H1 (cell line): ENCODE results near the gene PER2. TPM values are rescaled to one million over a fixed set of nuclear protein-coding genes. Genes with fewer than 3 reads are reported as not detected.

ENCODE experiments used
- CTCF ChIA-PET: fragments of 300-600 bp; sonication (Branson Sonifier 250); formaldehyde crosslinking; loops from one replicate; lab custom pipeline; 2021; ENCODE audit not compliant: partially characterized antibody; lab: Charles Lee
- POLR2A ChIA-PET: fragments of 300-600 bp; sonication (Branson Sonifier 250); formaldehyde crosslinking; loops from one replicate; lab custom pipeline; 2021; ENCODE audit warnings: inconsistent platforms; ENCODE audit not compliant: partially characterized antibody; lab: Charles Lee
- DNase-seq, 2 experiments: peaks; one replicate each; pipeline versions ENCODE4 v3.0.0 to v3.0.0-alpha.2; 2010 to 2022; ENCODE audit warnings: low spot score in 2 of 2, low read depth in 1 of 2, mixed read lengths in 1 of 2
- FAIRE-seq: peaks from 2 replicates; lab custom pipeline; 2011; peaks lifted over from hg19 to GRCh38; lab: Jason Lieb, UNC
- H2AFZ ChIP-seq: 2 replicates; pipeline ENCODE4 v1.8.1; 2012; ENCODE audit warnings: low read length, inconsistent platforms
- H2AK5ac ChIP-seq: 2 replicates; pipeline ENCODE4 v1.6.1; 2013; ENCODE audit warnings: low read depth, low read length
- H2BK120ac ChIP-seq: replicated peaks from 2 replicates; pipeline ENCODE3; 2013; ENCODE audit warnings: low read depth, low read length, inconsistent platforms
- H2BK12ac ChIP-seq: 2 replicates; pipeline ENCODE4 v1.6.1; 2013; ENCODE audit warnings: low read depth, low read length
- H2BK15ac ChIP-seq: 2 replicates; pipeline ENCODE4 v1.6.1; 2013; ENCODE audit warnings: low read length
- H2BK20ac ChIP-seq: 2 replicates; pipeline ENCODE4 v1.6.1; 2013; ENCODE audit warnings: low read length
- H2BK5ac ChIP-seq: 2 replicates; pipeline ENCODE4 v1.6.1; 2013; ENCODE audit warnings: low read depth, low read length
- H3K14ac ChIP-seq: 2 replicates; pipeline ENCODE4 v1.6.1; 2013; ENCODE audit warnings: inconsistent platforms; ENCODE audit not compliant: insufficient read length
- H3K18ac ChIP-seq: 2 replicates; pipeline ENCODE4 v1.6.1; 2013; ENCODE audit warnings: low read length; ENCODE audit errors: extremely low read depth
- H3K23ac ChIP-seq: 2 replicates; pipeline ENCODE4 v1.6.1; 2013; ENCODE audit warnings: inconsistent platforms; ENCODE audit not compliant: insufficient read length
- H3K23me2 ChIP-seq: 2 replicates; pipeline ENCODE4 v1.6.1; 2013; ENCODE audit warnings: low read depth, low read length
- H3K27ac ChIP-seq: 2 replicates; pipeline ENCODE4 v1.6.1; 2011; ENCODE audit warnings: low read depth, low read length, inconsistent platforms
- H3K27me3 ChIP-seq, 4 experiments: replicated peaks in 1 of 4; 1 replicate in 1 of 4; 2 replicates in 3 of 4; pipeline versions ENCODE4 v1.6.1 to v1.8.1; 2011 to 2013; ENCODE audit warnings: low read length in 3 of 4, mild to moderate bottlenecking in 3 of 4, inconsistent platforms in 2 of 4, mixed read lengths in 2 of 4, moderate library complexity in 1 of 4; ENCODE audit not compliant: control insufficient read depth in 3 of 4, insufficient read depth in 3 of 4; ENCODE audit errors: extremely low read depth in 1 of 4
- H3K36me3 ChIP-seq, 4 experiments: 2 replicates each; pipeline versions ENCODE4 v1.6.1 to v1.8.1; 2011 to 2013; ENCODE audit warnings: mild to moderate bottlenecking in 4 of 4, low read length in 3 of 4, moderate library complexity in 2 of 4, control low read depth in 1 of 4, inconsistent platforms in 1 of 4; ENCODE audit not compliant: insufficient read depth in 4 of 4, control insufficient read depth in 2 of 4
- H3K4ac ChIP-seq: replicated peaks from 2 replicates; pipeline ENCODE3; 2013; ENCODE audit warnings: low read length, low read depth, mixed read lengths, inconsistent platforms; ENCODE audit not compliant: insufficient read length
- H3K4me1 ChIP-seq, 4 experiments: replicated peaks in 1 of 4; 1 replicate in 1 of 4; 2 replicates in 3 of 4; pipeline versions ENCODE4 v1.6.1 to v1.8.1; 2011 to 2013; ENCODE audit warnings: low read length in 3 of 4, inconsistent platforms in 2 of 4, mixed read lengths in 1 of 4; ENCODE audit not compliant: insufficient read depth in 4 of 4, control insufficient read depth in 3 of 4
- H3K4me2 ChIP-seq, 2 experiments: 2 replicates each; pipeline versions ENCODE4 v1.6.1 to v1.8.1; 2011 to 2013; ENCODE audit warnings: low read depth in 2 of 2, low read length in 2 of 2, control low read depth in 1 of 2, inconsistent platforms in 1 of 2, mild to moderate bottlenecking in 1 of 2; ENCODE audit not compliant: insufficient read depth in 1 of 2
- H3K4me3 ChIP-seq, 4 experiments: fragments of 200-600, 300-600 bp in 1 of 4; sonication (generic), shearing (Covaris generic), sonication (Bioruptor Twin) in 1 of 4; 2 replicates each; pipeline versions ENCODE4 v1.5.1 to v1.8.1; 2011 to 2016; ENCODE audit warnings: low read length in 4 of 4, low read depth in 3 of 4, control low read depth in 2 of 4, inconsistent platforms in 2 of 4, mild to moderate bottlenecking in 2 of 4, mixed read lengths in 1 of 4, moderate library complexity in 1 of 4; ENCODE audit not compliant: insufficient read depth in 2 of 4; ENCODE audit errors: extremely low read depth in 1 of 4
- H3K56ac ChIP-seq: replicated peaks from 2 replicates; pipeline ENCODE3; 2013; ENCODE audit warnings: low read depth, mild to moderate bottlenecking, mixed read lengths, low read length, inconsistent platforms; ENCODE audit not compliant: insufficient read length
- H3K79me1 ChIP-seq: 2 replicates; pipeline ENCODE4 v1.6.1; 2013; ENCODE audit warnings: low read depth, low read length, control low read depth
- H3K79me2 ChIP-seq, 2 experiments: 2 replicates each; pipeline versions ENCODE4 v1.6.1 to v1.8.1; 2012 to 2013; ENCODE audit warnings: low read length in 2 of 2, mild to moderate bottlenecking in 2 of 2, inconsistent platforms in 1 of 2; ENCODE audit not compliant: insufficient read depth in 2 of 2, control insufficient read depth in 1 of 2
- H3K9ac ChIP-seq, 4 experiments: replicated peaks in 1 of 4; 1 replicate in 1 of 4; 2 replicates in 3 of 4; pipeline versions ENCODE4 v1.6.1 to v1.8.1; 2011 to 2013; ENCODE audit warnings: low read depth in 3 of 4, low read length in 3 of 4, control low read depth in 2 of 4, mild to moderate bottlenecking in 2 of 4, moderate library complexity in 2 of 4, inconsistent platforms in 1 of 4; ENCODE audit errors: extremely low read depth in 1 of 4
- H3K9me3 ChIP-seq, 2 experiments: 2 replicates each; pipeline versions ENCODE4 v1.6.1 to v1.8.1; 2012 to 2013; ENCODE audit warnings: mild to moderate bottlenecking in 2 of 2, moderate library complexity in 2 of 2, control low read depth in 1 of 2, inconsistent platforms in 1 of 2, low read depth in 1 of 2, low read length in 1 of 2, mixed read lengths in 1 of 2; ENCODE audit not compliant: insufficient read depth in 2 of 2
- H4K20me1 ChIP-seq, 2 experiments: replicated peaks in 1 of 2; 2 replicates each; pipeline versions ENCODE3 to v1.8.1; 2011 to 2013; ENCODE audit warnings: inconsistent platforms in 2 of 2, low read length in 2 of 2, mild to moderate bottlenecking in 1 of 2; ENCODE audit not compliant: insufficient read depth in 2 of 2, control insufficient read depth in 1 of 2
- H4K5ac ChIP-seq: 2 replicates; pipeline ENCODE4 v1.6.1; 2013; ENCODE audit warnings: low read length, low read depth, mixed read lengths, inconsistent platforms; ENCODE audit not compliant: insufficient read length
- H4K8ac ChIP-seq: 2 replicates; pipeline ENCODE4 v1.8.0; 2013; ENCODE audit warnings: mild to moderate bottlenecking, moderate library complexity, low read length, inconsistent platforms; ENCODE audit not compliant: insufficient read depth; ENCODE audit errors: extremely low read depth
- H4K91ac ChIP-seq: replicated peaks from 2 replicates; pipeline ENCODE3; 2013; ENCODE audit warnings: low read length, mixed read lengths, inconsistent platforms; ENCODE audit not compliant: insufficient read length
- CEBPB ChIP-seq: IDR thresholded peaks from 2 replicates; pipeline ENCODE4 v1.6.1; 2012; ENCODE audit warnings: low read depth, low read length
- POLR2AphosphoS5 ChIP-seq: IDR thresholded peaks from 2 replicates; pipeline ENCODE4 v1.6.1; 2011; ENCODE audit warnings: low read depth, low read length
- WGBS, 2 experiments: shearing (Covaris generic) in 1 of 2; methylation state at CpG; one replicate each; pipeline versions ENCODE4 v1.1.6 to v1.1.7; 2013 to 2015; ENCODE audit warnings: low lambda C conversion rate in 2 of 2, mixed read lengths in 2 of 2, inconsistent platforms in 1 of 2, low coverage in 1 of 2, missing lambda C conversion rate in 1 of 2; ENCODE audit not compliant: insufficient replicate concordance in 2 of 2, insufficient coverage in 1 of 2, insufficient read length in 1 of 2; ENCODE audit errors: extremely low coverage in 1 of 2, missing lambda C conversion rate in 1 of 2; 5-methylcytosine and 5-hydroxymethylcytosine counted together
- polyA plus RNA-seq, 7 experiments: library from polyadenylated mRNA; depleted of rRNA in 3 of 7; stranded (reverse) in 5 of 7; unstranded in 2 of 7; fragments of >200 nt in 5 of 7; fragments of 200-250 nt in 2 of 7; gene quantifications; 1 replicate in 5 of 7; 2 replicates in 1 of 7; 4 replicates in 1 of 7; pipeline versions ENCODE4 v1.2.1 to v1.2.3, GENCODE V29; 2011 to 2013; ENCODE audit warnings: missing spikeins in 2 of 7, mixed read lengths in 2 of 7
- total RNA-seq: library from RNA; stranded (reverse); fragmentation: NEBNext Ultra II Directional; extraction: Animal tissue kit (Norgen Biotek cat#: 25700); gene quantifications from 2 replicates; pipeline ENCODE4 v1.2.1, GENCODE V29; 2021

The PER2 gene
- total and polyA plus RNA-seq, 2 of the 8 experiments (the other 6 are each of a cell fraction or from before 2014, with no cell fraction given) = 0.91 to 5.5 TPM

DNA sequence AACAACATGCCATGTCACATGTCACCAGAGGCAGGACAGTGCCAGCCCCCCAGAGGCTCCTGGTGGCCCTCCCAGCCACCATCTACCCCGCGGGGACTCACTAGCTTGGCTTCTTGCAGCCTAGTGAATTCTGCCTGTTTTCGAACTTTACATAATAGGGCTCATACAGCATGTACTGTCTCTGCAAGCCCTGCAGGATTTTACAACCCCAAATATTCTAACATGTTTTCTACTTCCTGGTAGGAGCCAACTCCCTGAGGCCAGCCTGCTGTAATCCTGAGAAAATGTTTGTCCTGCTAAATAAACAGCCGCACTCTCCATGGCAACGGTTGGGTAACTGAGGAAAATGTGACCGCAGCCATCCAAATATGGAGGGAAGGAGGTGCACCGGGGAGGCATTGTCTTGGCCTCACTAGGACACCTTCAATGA, 2.7 kb downstream of the PER2 start:
- CTCF ChIA-PET = interaction anchor here (0.9 to 18.9 kb wide), 7 partner anchors 8 to 143 kb away, joined by 3 to 298 read pairs (median 4); no protein-coding TSS in a partner anchor
- Histone ChIP-seq H3K23ac (no peak overlapping the region), H3K27me3 (peaks cover 0 to 10% (median 2%) of the 10 kb centered on the region in 4 experiments; a peak in 2 of 7 replicates), H4K5ac (no peak overlapping the region), H3K4ac (no peak overlapping the region), H2BK15ac (no peak overlapping the region), H3K27ac (no peak overlapping the region)
- WGBS, 2 experiments = 85% methylated on average over 7 of the region's 7 CpGs; no CpG with 5 or more reads in 1 of the 2 experiments
- FAIRE-seq = no peak
- TF ChIP-seq POLR2AphosphoS5 = no peak
- TF ChIP-seq CEBPB = 0 out of 2 replicates have a peak, but pooled peaks have one; percentile 1
- TF ChIP-seq, all 59 proteins: peak for 1
- H3K56ac ChIP-seq = no peak overlapping the region
- no peaks in the 10 kb centered on the region; the same call in none of the 2 replicates for H3K79me1 ChIP-seq
- no peak overlapping the region for H2AK5ac ChIP-seq
- H2BK20ac ChIP-seq = no peak overlapping the region
- peaks cover 0 to 4% of the 10 kb centered on the region in 2 experiments; a peak in 1 of 4 replicates for H3K79me2 ChIP-seq
- H3K18ac ChIP-seq = no peak overlapping the region
- no peak overlapping the region for H3K14ac ChIP-seq
- H3K4me1 ChIP-seq = peaks cover 7 to 22% (median 17%) of the 10 kb centered on the region in 4 experiments
- H4K8ac ChIP-seq = no peak overlapping the region
- no peak overlapping the region for H2BK120ac ChIP-seq
- no peaks in the 10 kb centered on the region for H3K36me3 ChIP-seq
- H2AFZ ChIP-seq = no peak overlapping the region
- H3K4me3 ChIP-seq = no peak overlapping the region
- no peak for DNase-seq
- no peaks in the 10 kb centered on the region for H3K9me3 ChIP-seq
- H2BK12ac ChIP-seq = no peak overlapping the region
- no peak overlapping the region for H3K9ac ChIP-seq
- no peak overlapping the region for H4K91ac ChIP-seq
- H3K23me2 ChIP-seq = peaks cover 12% of the 10 kb centered on the region
- H4K20me1 ChIP-seq = peaks cover 1 to 5% of the 10 kb centered on the region in 2 experiments
- 0 out of 4 replicates have a peak overlapping the region, but pooled peaks of 1 of the 2 experiments have one; percentile 19 for H3K4me2 ChIP-seq
- POLR2A ChIA-PET = interaction anchor here (1.4 kb wide), 1 partner anchor 15 kb away, joined by 3 read pairs; no protein-coding TSS in a partner anchor
- H2BK5ac ChIP-seq = no peak overlapping the region
